Ectodermal cell (in vitro differentiated cells): ENCODE data around the gene HRAS.

Experiments used
- H3K27ac ChIP-seq: 2 replicates; pipeline ENCODE4 v1.7.0; 2013; ENCODE audit warnings: mild to moderate bottlenecking, low read depth, low read length; ENCODE audit not compliant: insufficient read depth, poor library complexity, severe bottlenecking
- H3K27me3 ChIP-seq: 2 replicates; pipeline ENCODE4 v1.7.0; 2013; ENCODE audit warnings: mild to moderate bottlenecking, low read length; ENCODE audit not compliant: insufficient read depth, control insufficient read depth, poor library complexity, severe bottlenecking
- H3K36me3 ChIP-seq: one replicate; pipeline ENCODE4 v1.7.0; 2013; ENCODE audit warnings: low read length; ENCODE audit not compliant: control insufficient read depth, insufficient read depth
- H3K4me1 ChIP-seq: one replicate; pipeline ENCODE4 v1.7.0; 2013; ENCODE audit warnings: low read length; ENCODE audit not compliant: control insufficient read depth, insufficient read depth
- H3K4me3 ChIP-seq: 2 replicates; pipeline ENCODE4 v1.7.0; 2013; ENCODE audit warnings: low read depth, low read length, control low read depth; ENCODE audit not compliant: insufficient read depth
- H3K9me3 ChIP-seq: 2 replicates; pipeline ENCODE4 v1.7.0; 2013; ENCODE audit warnings: mild to moderate bottlenecking, low read length, moderate library complexity; ENCODE audit not compliant: control insufficient read depth
- WGBS, 2 experiments: methylation state at CpG; one replicate each; pipeline ENCODE4 v1.1.7; 2013; ENCODE audit warnings: missing lambda C conversion rate in 2 of 2; 5-methylcytosine and 5-hydroxymethylcytosine counted together

The HRAS gene

GRCh38 chr11:558503-558902, 23.1 kb upstream of the HRAS start:
- H3K27me3 ChIP-seq = peaks cover 74% of the 10 kb centered on the region
- peaks cover 19% of the 10 kb centered on the region for H3K4me1 ChIP-seq
- H3K36me3 ChIP-seq = no peaks in the 10 kb centered on the region
- H3K4me3 ChIP-seq = no peak overlapping the region
- H3K27ac ChIP-seq = no peak overlapping the region
- H3K9me3 ChIP-seq = no peaks in the 10 kb centered on the region
- 92 to 94% methylated on average over 20 of the region's 20 CpGs for whole genome bisulfite sequencing, 2 experiments

GRCh38 chr11:557328-558132, 22.2 kb upstream of the HRAS start:
- Histone ChIP-seq H3K36me3 (no peaks in the 10 kb centered on the region), H3K4me1 (peaks cover 19% of the 10 kb centered on the region), H3K27me3 (peaks cover 74% of the 10 kb centered on the region), H3K27ac (no peak overlapping the region), H3K9me3 (no peaks in the 10 kb centered on the region), H3K4me3 (no peak overlapping the region)
- WGBS, 2 experiments = 86 to 87% methylated on average over 24 of the region's 24 CpGs

- no peaks in the 10 kb centered on the region for H3K36me3 ChIP-seq
- H3K4me1 ChIP-seq = peaks cover 19% of the 10 kb centered on the region
- H3K27ac ChIP-seq = no peak overlapping the region
- 76 to 77% methylated on average over 22 of the region's 22 CpGs for WGBS, 2 experiments
- H3K9me3 ChIP-seq = no peaks in the 10 kb centered on the region
- H3K27me3 ChIP-seq = peaks cover 69% of the 10 kb centered on the region
- peak overlapping the region; percentile 47 for H3K4me3 ChIP-seq
Measured at GRCh38 chr11:556662-557256, 21.4 kb upstream of the HRAS start.

GRCh38 chr11:555780-556661, 20.6 kb upstream of the HRAS start:
- no peaks in the 10 kb centered on the region for H3K9me3 ChIP-seq
- peaks cover 15% of the 10 kb centered on the region for H3K4me1 ChIP-seq
- H3K27ac ChIP-seq = no peak overlapping the region
- H3K27me3 ChIP-seq = peaks cover 61% of the 10 kb centered on the region
- no peaks in the 10 kb centered on the region for H3K36me3 ChIP-seq
- H3K4me3 ChIP-seq = peak overlapping the region; percentile 47
- 5% methylated on average over 104 of the region's 104 CpGs for WGBS, 2 experiments

GRCh38 chr11:555227-555779, 19.9 kb upstream of the HRAS start:
- Histone ChIP-seq H3K4me1 (peaks cover 15% of the 10 kb centered on the region), H3K4me3 (peak overlapping the region; percentile 47), H3K36me3 (no peaks in the 10 kb centered on the region), H3K27ac (no peak overlapping the region), H3K27me3 (peaks cover 61% of the 10 kb centered on the region), H3K9me3 (no peaks in the 10 kb centered on the region)
- WGBS, 2 experiments = 1% methylated on average over 57 of the region's 57 CpGs

GRCh38 chr11:554428-555226, 19.3 kb upstream of the HRAS start:
- peak overlapping the region; percentile 34 for H3K4me3 ChIP-seq
- peaks cover 10% of the 10 kb centered on the region for H3K4me1 ChIP-seq
- H3K27ac ChIP-seq = no peak overlapping the region
- H3K9me3 ChIP-seq = no peaks in the 10 kb centered on the region
- no peaks in the 10 kb centered on the region for H3K36me3 ChIP-seq
- WGBS, 2 experiments = 14% methylated on average over 47 to 49 of the region's 60 CpGs
- peaks cover 55% of the 10 kb centered on the region for H3K27me3 ChIP-seq

- H3K4me3 ChIP-seq = no peak overlapping the region
- no peaks in the 10 kb centered on the region for H3K9me3 ChIP-seq
- H3K36me3 ChIP-seq = no peaks in the 10 kb centered on the region
- no peak overlapping the region for H3K27ac ChIP-seq
- 79 to 86% methylated on average over 11 of the region's 11 CpGs for WGBS, 2 experiments
- peaks cover 4% of the 10 kb centered on the region for H3K4me1 ChIP-seq
- H3K27me3 ChIP-seq = peaks cover 49% of the 10 kb centered on the region
Measured at GRCh38 chr11:553988-554340, 18.6 kb upstream of the HRAS start.

GRCh38 chr11:553083-553987, 18.0 kb upstream of the HRAS start:
- H3K4me3 ChIP-seq = no peak overlapping the region
- peaks cover 4% of the 10 kb centered on the region for H3K4me1 ChIP-seq
- no peaks in the 10 kb centered on the region for H3K9me3 ChIP-seq
- H3K27ac ChIP-seq = no peak overlapping the region
- no peaks in the 10 kb centered on the region for H3K36me3 ChIP-seq
- 90 to 91% methylated on average over 27 of the region's 27 CpGs for WGBS, 2 experiments
- peaks cover 42% of the 10 kb centered on the region for H3K27me3 ChIP-seq

- Histone ChIP-seq H3K27me3 (peaks cover 25% of the 10 kb centered on the region), H3K4me1 (peaks cover 4% of the 10 kb centered on the region), H3K36me3 (no peaks in the 10 kb centered on the region), H3K9me3 (no peaks in the 10 kb centered on the region), H3K4me3 (no peak overlapping the region), H3K27ac (no peak overlapping the region)
- WGBS, 2 experiments = 89 to 90% methylated on average over 12 of the region's 12 CpGs
Measured at GRCh38 chr11:551596-551995, 16.2 kb upstream of the HRAS start.
